ENCODE data around the gene MRPS31.

MRPS31 gene

DNA sequence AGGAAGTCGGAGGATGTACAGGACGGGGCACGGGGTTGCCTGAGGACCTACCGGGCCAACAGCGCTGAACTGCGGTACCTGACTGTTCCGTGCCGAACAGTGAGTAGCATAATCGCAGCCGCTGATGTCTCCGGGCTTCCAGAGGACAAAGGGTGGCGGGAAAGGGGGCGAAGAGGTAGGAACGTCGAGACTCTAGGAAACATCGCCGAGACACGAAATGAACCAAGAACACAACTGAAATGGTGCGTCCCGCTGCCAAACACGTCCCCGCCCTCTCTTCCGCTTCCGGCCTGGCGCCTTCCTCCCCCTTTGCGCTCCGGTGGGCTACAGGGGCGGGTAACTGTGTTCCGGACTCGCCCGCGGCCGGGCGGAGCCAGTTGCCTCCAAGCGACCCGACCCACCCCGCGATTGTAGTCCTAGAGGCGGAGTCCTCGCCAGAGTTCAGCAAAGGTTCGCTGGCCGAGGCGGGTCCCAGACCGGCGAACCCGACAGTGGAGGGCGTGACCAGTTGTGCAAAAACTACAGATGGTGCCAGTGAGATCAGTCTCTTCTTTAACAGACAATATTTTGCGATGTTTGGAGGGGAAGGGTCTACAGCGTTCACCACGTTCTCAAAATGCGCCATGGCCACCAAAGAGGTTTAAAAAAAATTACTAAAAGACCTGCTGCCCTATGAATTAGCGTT lies at the start of gene MRPS31:
Gene MRPS31, minus strand, starts transcription at position 257 of the 685 bp plus-strand sequence. Its CDS starts 54 bp downstream, at position 203.
- Histone ChIP-seq H3K9me3 (ENCODE audit: insufficient read depth, low read length) (no peaks in the 10 kb centered on the region), H3K27me3 (ENCODE audit: low read length) (no peaks in the 10 kb centered on the region), H3K4me3 (ENCODE audit: insufficient read depth, low read length, poor library complexity, severe bottlenecking) (peak within 1 kb of the TSS; percentile 88), H3K36me3 (ENCODE audit: low read length) (no peaks in the 10 kb centered on the region; the same call in 1 of the 2 replicates), H2AFZ (ENCODE audit: low read depth, low read length, severe bottlenecking) (peak within 1 kb of the TSS; percentile 52), H4K20me1 (ENCODE audit: low read depth, low read length) (no peaks in the 10 kb centered on the region), H3K9me2 (replicated peaks; ENCODE audit: insufficient read depth, low read length) (no peaks in the 10 kb centered on the region), H3F3A (ENCODE audit: insufficient read depth) (peaks cover 24% of the 10 kb centered on the region; the same call in 1 of the 2 replicates), H3K4me2 (ENCODE audit: low read depth, low read length, poor library complexity, severe bottlenecking) (peak within 1 kb of the TSS; percentile 87), H3K9ac (ENCODE audit: low read length) (peak within 1 kb of the TSS; percentile 86), H3K27ac (ENCODE audit: low read depth, low read length) (peak within 1 kb of the TSS; percentile 72), H3K79me2 (ENCODE audit: insufficient read depth, low read length) (peaks cover 17% of the 10 kb centered on the region)
- TF ChIP-seq, protein P1, sequence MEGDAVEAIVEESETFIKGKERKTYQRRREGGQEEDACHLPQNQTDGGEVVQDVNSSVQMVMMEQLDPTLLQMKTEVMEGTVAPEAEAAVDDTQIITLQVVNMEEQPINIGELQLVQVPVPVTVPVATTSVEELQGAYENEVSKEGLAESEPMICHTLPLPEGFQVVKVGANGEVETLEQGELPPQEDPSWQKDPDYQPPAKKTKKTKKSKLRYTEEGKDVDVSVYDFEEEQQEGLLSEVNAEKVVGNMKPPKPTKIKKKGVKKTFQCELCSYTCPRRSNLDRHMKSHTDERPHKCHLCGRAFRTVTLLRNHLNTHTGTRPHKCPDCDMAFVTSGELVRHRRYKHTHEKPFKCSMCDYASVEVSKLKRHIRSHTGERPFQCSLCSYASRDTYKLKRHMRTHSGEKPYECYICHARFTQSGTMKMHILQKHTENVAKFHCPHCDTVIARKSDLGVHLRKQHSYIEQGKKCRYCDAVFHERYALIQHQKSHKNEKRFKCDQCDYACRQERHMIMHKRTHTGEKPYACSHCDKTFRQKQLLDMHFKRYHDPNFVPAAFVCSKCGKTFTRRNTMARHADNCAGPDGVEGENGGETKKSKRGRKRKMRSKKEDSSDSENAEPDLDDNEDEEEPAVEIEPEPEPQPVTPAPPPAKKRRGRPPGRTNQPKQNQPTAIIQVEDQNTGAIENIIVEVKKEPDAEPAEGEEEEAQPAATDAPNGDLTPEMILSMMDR (IDR thresholded peaks at IDR 0.05; ENCODE audit: insufficient read depth, low read length, poor library complexity, severe bottlenecking): no peak
- TF ChIP-seq EZH2phosphoT487 (conservative IDR thresholded peaks at IDR 0.05; ENCODE audit: low read length): no peak

DNA sequence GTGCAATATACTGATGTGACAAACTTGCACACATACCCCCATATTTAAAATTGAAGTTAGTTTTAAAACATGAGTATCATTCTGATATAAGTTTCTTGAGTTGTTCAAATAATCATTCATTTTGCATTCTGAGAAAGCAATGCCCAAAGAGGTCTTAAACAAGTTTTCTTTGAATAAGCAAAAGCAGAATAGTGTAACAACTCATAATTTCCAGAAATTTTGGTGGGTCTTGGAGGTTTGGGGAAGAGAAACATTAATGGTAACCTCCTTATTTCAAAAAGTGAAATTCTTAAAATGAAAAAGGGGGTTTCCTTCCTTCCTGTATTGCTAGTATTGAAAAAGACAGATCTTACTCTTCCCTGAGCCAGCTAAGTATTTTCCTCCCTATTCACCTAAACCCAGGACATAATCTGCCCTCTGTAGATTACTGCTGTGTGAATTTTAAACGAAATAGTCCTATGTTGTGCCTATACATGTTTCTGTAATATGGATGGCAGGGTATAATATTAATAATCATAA lies 48.9 kb upstream of the MRPS31 start:
- Histone ChIP-seq H3K9ac (ENCODE audit: low read length) (no peak overlapping the region), H3F3A (ENCODE audit: insufficient read depth) (no peaks in the 10 kb centered on the region), H4K20me1 (ENCODE audit: low read depth, low read length) (no peaks in the 10 kb centered on the region), H2AFZ (ENCODE audit: low read depth, low read length, severe bottlenecking) (no peak overlapping the region), H3K79me2 (ENCODE audit: insufficient read depth, low read length) (no peaks in the 10 kb centered on the region), H3K9me3 (ENCODE audit: insufficient read depth, low read length) (no peaks in the 10 kb centered on the region), H3K9me2 (replicated peaks; ENCODE audit: insufficient read depth, low read length) (no peaks in the 10 kb centered on the region), H3K27ac (ENCODE audit: low read depth, low read length) (no peak overlapping the region), H3K4me3 (ENCODE audit: insufficient read depth, low read length, poor library complexity, severe bottlenecking) (no peak overlapping the region), H3K27me3 (ENCODE audit: low read length) (no peaks in the 10 kb centered on the region), H3K36me3 (ENCODE audit: low read length) (no peaks in the 10 kb centered on the region), H3K4me2 (ENCODE audit: low read depth, low read length, poor library complexity, severe bottlenecking) (no peak overlapping the region)
- TF ChIP-seq EZH2phosphoT487 (conservative IDR thresholded peaks at IDR 0.05; ENCODE audit: low read length): no peak
- TF ChIP-seq, protein P1 (IDR thresholded peaks at IDR 0.05; ENCODE audit: insufficient read depth, low read length, poor library complexity, severe bottlenecking): no peak

DNA sequence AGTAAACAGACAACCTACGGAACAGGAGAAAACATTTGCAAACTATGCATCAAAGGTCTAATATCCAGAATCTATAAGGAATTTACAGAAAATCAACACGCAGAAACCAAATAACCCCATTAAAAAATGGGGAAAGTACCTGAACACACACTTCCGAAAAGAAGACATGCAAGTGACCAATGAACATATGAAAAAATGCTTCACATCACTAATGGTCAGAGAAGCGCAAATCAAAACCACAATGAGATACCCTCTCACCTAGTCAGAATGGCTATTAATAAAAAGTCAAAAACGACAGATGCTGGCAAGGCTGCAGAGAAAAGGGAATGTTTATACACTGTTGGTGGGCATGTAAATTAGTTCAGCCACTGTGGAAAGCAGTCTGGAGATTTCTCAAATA lies 47.9 kb upstream of the MRPS31 start:
- H3K79me2 ChIP-seq (ENCODE audit: insufficient read depth, low read length): no peaks in the 10 kb centered on the region
- no peaks in the 10 kb centered on the region for H3K9me2 ChIP-seq (replicated peaks; ENCODE audit: insufficient read depth, low read length)
- TF ChIP-seq, protein P1 (IDR thresholded peaks at IDR 0.05; ENCODE audit: insufficient read depth, low read length, poor library complexity, severe bottlenecking): no peak
- TF ChIP-seq EZH2phosphoT487 (conservative IDR thresholded peaks at IDR 0.05; ENCODE audit: low read length): no peak
- H3F3A ChIP-seq (ENCODE audit: insufficient read depth): no peaks in the 10 kb centered on the region
- no peak overlapping the region for H3K27ac ChIP-seq (ENCODE audit: low read depth, low read length)
- H2AFZ ChIP-seq (ENCODE audit: low read depth, low read length, severe bottlenecking): no peak overlapping the region
- no peak overlapping the region for H3K4me3 ChIP-seq (ENCODE audit: insufficient read depth, low read length, poor library complexity, severe bottlenecking)
- H3K4me2 ChIP-seq (ENCODE audit: low read depth, low read length, poor library complexity, severe bottlenecking): no peak overlapping the region
- no peak overlapping the region for H3K9ac ChIP-seq (ENCODE audit: low read length)
- H3K36me3 ChIP-seq (ENCODE audit: low read length): no peaks in the 10 kb centered on the region
- no peaks in the 10 kb centered on the region for H3K9me3 ChIP-seq (ENCODE audit: insufficient read depth, low read length)
- H3K27me3 ChIP-seq (ENCODE audit: low read length): no peaks in the 10 kb centered on the region
- H4K20me1 ChIP-seq (ENCODE audit: low read depth, low read length): no peaks in the 10 kb centered on the region
